HCT116 (cell line): Measurements from ENCODE around the gene ZBTB5. TPM values are rescaled to one million over a fixed set of nuclear protein-coding genes. Genes with fewer than 3 reads are reported as not detected.

Experiments used
- ATAC-seq: fragments of 200-7000 bp; cut with Tn5 transposase; 2 replicates; pipeline ENCODE4 v1.9.1; 2020; ENCODE audit warnings: mild to moderate bottlenecking, moderate library complexity
- BruUV-seq: library from RNA; stranded (reverse); fragments of 400-500 nt; replicated peaks from 2 replicates; lab custom pipeline; 2021; lab: Mats Ljungman, UMichigan
- CTCF ChIA-PET: fragments of 300-600 bp; sonication (Branson Sonifier 250); formaldehyde crosslinking; loops from one replicate; lab custom pipeline; 2021; ENCODE audit warnings: antibody characterized with exemption; lab: Charles Lee
- POLR2A ChIA-PET: fragments of 300-600, 350-600 bp; sonication (Branson Sonifier 250); formaldehyde crosslinking; loops from one replicate; lab custom pipeline; 2021; ENCODE audit warnings: antibody characterized with exemption; lab: Charles Lee
- RAD21 ChIA-PET, 2 experiments: fragments of 300-600 bp; sonication (Branson Sonifier 250); formaldehyde crosslinking; loops; one replicate each; lab custom pipeline; 2023; ENCODE audit warnings: low total read pairs in 2 of 2; ENCODE audit not compliant: uncharacterized antibody in 2 of 2, unreplicated experiment in 2 of 2, low non-redundant PET in 1 of 2; lab: Charles Lee
- DNase-seq: peaks from one replicate; pipeline ENCODE4 v3.0.0-alpha.2; 2010; ENCODE audit warnings: low read depth, low spot score
- H2AFZ ChIP-seq: fragments of 200-600 bp; shearing (Covaris generic), sonication (generic); 2 replicates; pipeline ENCODE4 v1.6.1; 2017; ENCODE audit warnings: low read depth, mixed run types, mixed read lengths, antibody characterized with exemption, low read length; ENCODE audit not compliant: poor library complexity, severe bottlenecking
- H3K27ac ChIP-seq: 2 replicates; pipeline ENCODE4 v1.5.1; 2012; ENCODE audit warnings: low read depth, low read length
- H3K27me3 ChIP-seq: fragments of 200-600 bp; sonication (generic); 2 replicates; pipeline ENCODE4 v1.6.1; 2016; ENCODE audit warnings: mixed run types, low read length, mixed read lengths; ENCODE audit not compliant: insufficient read depth
- H3K36me3 ChIP-seq, 2 experiments: fragments of 200-500 bp in 1 of 2; fragments of 200-600 bp in 1 of 2; sonication (Bioruptor generic) in 1 of 2; sonication (generic) in 1 of 2; 2 replicates each; pipeline versions ENCODE4 v1.5.1 to v1.6.1; 2014 to 2016; ENCODE audit warnings: low read length in 2 of 2, inconsistent platforms in 1 of 2, mixed read lengths in 1 of 2, mixed run types in 1 of 2; ENCODE audit not compliant: insufficient read depth in 2 of 2, control insufficient read depth in 1 of 2
- H3K4me1 ChIP-seq, 2 experiments: fragments of 200-600 bp in 1 of 2; sonication (generic) in 1 of 2; 2 replicates each; pipeline versions ENCODE4 v1.5.1 to v1.6.1; 2012 to 2017; ENCODE audit warnings: low read length in 2 of 2, inconsistent platforms in 1 of 2, mild to moderate bottlenecking in 1 of 2, mixed read lengths in 1 of 2, mixed run types in 1 of 2, moderate library complexity in 1 of 2; ENCODE audit not compliant: insufficient read depth in 2 of 2, control insufficient read depth in 1 of 2
- H3K4me2 ChIP-seq: fragments of 200-600 bp; sonication (generic); 2 replicates; pipeline ENCODE4 v1.6.1; 2017; ENCODE audit warnings: mixed run types, low read length, mixed read lengths
- H3K4me3 ChIP-seq, 2 experiments: fragments of 200-600 bp in 1 of 2; sonication (generic) in 1 of 2; replicated peaks in 1 of 2; 2 replicates each; pipeline ENCODE4 v1.5.1; 2011 to 2016; ENCODE audit warnings: low read length in 2 of 2, control low read depth in 1 of 2, low read depth in 1 of 2, mild to moderate bottlenecking in 1 of 2, mixed read lengths in 1 of 2, mixed run types in 1 of 2
- H3K79me2 ChIP-seq: fragments of 200-600 bp; sonication (generic); 2 replicates; pipeline ENCODE4 v1.6.1; 2017; ENCODE audit warnings: mild to moderate bottlenecking, mixed run types, low read length, moderate library complexity, mixed read lengths; ENCODE audit not compliant: insufficient read depth
- H3K9ac ChIP-seq: fragments of 200-600 bp; sonication (generic); 2 replicates; pipeline ENCODE4 v1.6.1; 2016; ENCODE audit warnings: low read length, mixed read lengths
- H3K9me2 ChIP-seq: fragments of 200-600 bp; sonication (generic), shearing (Covaris generic); 2 replicates; pipeline ENCODE4 v1.6.1; 2017; ENCODE audit warnings: mixed run types, mild to moderate bottlenecking, moderate library complexity; ENCODE audit not compliant: insufficient read depth
- H3K9me3 ChIP-seq, 2 experiments: fragments of 200-500 bp in 1 of 2; fragments of 200-600 bp in 1 of 2; sonication (Bioruptor generic) in 1 of 2; sonication (generic) in 1 of 2; 2 replicates each; pipeline ENCODE4 v1.6.1; 2014 to 2017; ENCODE audit warnings: low read length in 2 of 2, mixed read lengths in 2 of 2, inconsistent platforms in 1 of 2, low read depth in 1 of 2, mild to moderate bottlenecking in 1 of 2, mixed run types in 1 of 2, moderate library complexity in 1 of 2; ENCODE audit not compliant: control insufficient read depth in 1 of 2, insufficient read depth in 1 of 2
- H4K20me1 ChIP-seq: fragments of 200-600 bp; sonication (generic), shearing (Covaris generic); 2 replicates; pipeline ENCODE4 v1.6.1; 2017; ENCODE audit warnings: mixed run types, mild to moderate bottlenecking, moderate library complexity; ENCODE audit not compliant: insufficient read depth
- ATF3 ChIP-seq: IDR thresholded peaks from 2 replicates; pipeline ENCODE4 v1.6.1; 2012
- CEBPB ChIP-seq: IDR thresholded peaks from 2 replicates; pipeline ENCODE4 v1.6.1; 2012; ENCODE audit warnings: low read depth
- CTCF ChIP-seq, 3 experiments: fragments of 200-600 bp in 1 of 3; sonication (generic) in 1 of 3; IDR thresholded peaks in 2 of 3; conservative IDR thresholded peaks in 1 of 3; 2 replicates each; pipeline ENCODE4 v1.5.1; 2012 to 2017; ENCODE audit warnings: low read depth in 2 of 3, low read length in 2 of 3, antibody characterized with exemption in 1 of 3, borderline replicate concordance in 1 of 3, control low read depth in 1 of 3, mild to moderate bottlenecking in 1 of 3, mixed read lengths in 1 of 3, mixed run types in 1 of 3, moderate library complexity in 1 of 3; ENCODE audit not compliant: insufficient read depth in 1 of 3
- EZH2 ChIP-seq: fragments of 200-600 bp; sonication (generic); IDR thresholded peaks from 2 replicates; pipeline ENCODE4 v1.6.1; 2017; ENCODE audit warnings: antibody characterized with exemption, mixed run types
- EZH2phosphoT487 ChIP-seq: fragments of 200-600 bp; IDR thresholded peaks from 2 replicates; pipeline ENCODE4 v1.6.1; 2018; ENCODE audit warnings: antibody characterized with exemption, borderline replicate concordance
- FOSL1 ChIP-seq: IDR thresholded peaks from 2 replicates; pipeline ENCODE4 v1.6.1; 2012; ENCODE audit warnings: low read depth
- JUND ChIP-seq: IDR thresholded peaks from 2 replicates; pipeline ENCODE4 v1.6.1; 2012
- POLR2A ChIP-seq: IDR thresholded peaks from 2 replicates; pipeline ENCODE4 v1.7.0; 2011; ENCODE audit warnings: borderline replicate concordance; ENCODE audit not compliant: insufficient read depth, insufficient read length; ENCODE audit errors: extremely low read depth
- POLR2AphosphoS5 ChIP-seq: IDR thresholded peaks from 2 replicates; pipeline ENCODE4 v1.6.1; 2011; ENCODE audit warnings: mild to moderate bottlenecking, low read depth, low read length, moderate library complexity
- RAD21 ChIP-seq: IDR thresholded peaks from 2 replicates; pipeline ENCODE4 v1.6.1; 2012; ENCODE audit warnings: low read depth, mild to moderate bottlenecking
- ZFX ChIP-seq: fragments of 450-650 bp; IDR thresholded peaks from 2 replicates; pipeline ENCODE4 v1.6.1; 2017
- ZNF274 ChIP-seq: fragments of 200-500 bp; sonication (Bioruptor generic); IDR thresholded peaks from 2 replicates; pipeline ENCODE4 v1.6.1; 2014; ENCODE audit warnings: mild to moderate bottlenecking, low read depth, low read length, inconsistent platforms
- intact Hi-C: fragments of 100-400 bp; cut with micrococcal nuclease; formaldehyde crosslinking; loops from 2 replicates; pipeline ENCODE4 v1.10.0; 2022
- total RNA-seq: library from RNA; stranded (reverse); gene quantifications from one replicate; pipeline ENCODE4 v1.2.1, GENCODE V29; 2021; ENCODE audit not compliant: unreplicated experiment

Gene ZBTB5
- total RNA-seq, 1 experiment from 2014 or later: 22.3 TPM

- H2AFZ ChIP-seq: no peak overlapping the region
- intact Hi-C loops: no loop called here
- RAD21 ChIA-PET: no interaction called here
These were observed 923 bp upstream of the ZBTB5 start for GRCh38 chr9:37466037-37466709.

GRCh38 chr9:37464426-37465248, 613 bp downstream of the ZBTB5 start:
- H3K27ac ChIP-seq: peak overlapping the region; percentile 87
- H3K36me3 ChIP-seq: no peaks in the 10 kb centered on the region; a peak in 1 of 4 replicates
- ATAC-seq: peak; percentile 45
- no peak overlapping the region for H2AFZ ChIP-seq
- no peaks in the 10 kb centered on the region for H3K9me3 ChIP-seq
- no peaks in the 10 kb centered on the region for H3K9me2 ChIP-seq
- no peak for DNase-seq
- POLR2A ChIA-PET: interaction anchor here (0.5 to 2.2 kb wide), 6 partner anchors 10 to 1227 kb away, joined by 3 to 16 read pairs (median 4); partner anchors contain the start of gene POLR1E
- BruUV-seq: TSS peak; percentile 33
- CTCF ChIA-PET: no interaction called here
- H4K20me1 ChIP-seq: peaks cover 11% of the 10 kb centered on the region; the same call in 1 of the 2 replicates
- peak overlapping the region; percentile 88 for H3K9ac ChIP-seq
- H3K4me3 ChIP-seq: peak overlapping the region; percentile 72 to 96
- peaks cover 10 to 32% of the 10 kb centered on the region in 2 experiments for H3K4me1 ChIP-seq
- RAD21 ChIA-PET: no interaction called here
- H3K79me2 ChIP-seq: peaks cover 76% of the 10 kb centered on the region
- H3K4me2 ChIP-seq: peak overlapping the region; percentile 86
- no peaks in the 10 kb centered on the region for H3K27me3 ChIP-seq
- intact Hi-C loops: no loop called here
- peak; percentile 58; the same call in 1 of the 2 replicates for TF ChIP-seq ZFX
- TF ChIP-seq FOSL1: no peak
- no peak for TF ChIP-seq CEBPB
- TF ChIP-seq EZH2: no peak
- no peak for TF ChIP-seq RAD21
- no peak for TF ChIP-seq JUND
- TF ChIP-seq EZH2phosphoT487: no peak
- TF ChIP-seq POLR2A: peak; percentile 26
- TF ChIP-seq ATF3: no peak
- no peak; the same call in 1 of the 2 replicates for TF ChIP-seq POLR2AphosphoS5
- TF ChIP-seq CTCF (IDR thresholded peaks at IDR 0.05 in 2 of 3, conservative IDR thresholded peaks at IDR 0.05 in 1 of 3; ENCODE audit: borderline replicate concordance in 1 of 3, insufficient read depth in 1 of 3, low read depth in 2 of 3, low read length in 2 of 3): no peak

More at GRCh38 chr9:37466037-37466709, 923 bp upstream of the ZBTB5 start:
- no peaks in the 10 kb centered on the region for H3K9me2 ChIP-seq
- no peaks in the 10 kb centered on the region; a peak in 1 of 4 replicates for H3K36me3 ChIP-seq
- peak overlapping the region; percentile 72 to 96 for H3K4me3 ChIP-seq
- ATAC-seq (peak; percentile 8), DNase-seq (peak; percentile 43)
- H3K9me3 ChIP-seq: no peaks in the 10 kb centered on the region
- peak overlapping the region; percentile 87 for H3K27ac ChIP-seq
- H3K27me3 ChIP-seq: no peaks in the 10 kb centered on the region
- H3K79me2 ChIP-seq: peaks cover 61% of the 10 kb centered on the region
- TF ChIP-seq ZNF274 (no peak), POLR2AphosphoS5 (peak; percentile 20)
- ChIA-PET CTCF (no interaction called here), POLR2A (interaction anchor here (0.9 to 2.2 kb wide), 4 partner anchors 11 to 1226 kb away, joined by 3 to 16 read pairs (median 4); no protein-coding TSS in a partner anchor)
- TSS peak; percentile 99 for BruUV-seq
- peaks cover 21 to 43% of the 10 kb centered on the region in 2 experiments for H3K4me1 ChIP-seq
- H3K9ac ChIP-seq: peak overlapping the region; percentile 88
- peak overlapping the region; percentile 92 for H3K4me2 ChIP-seq
- H4K20me1 ChIP-seq: peaks cover 11% of the 10 kb centered on the region; the same call in 1 of the 2 replicates
